Liver (tissue), 9 donors: ENCODE data around the gene MINAR2. TPM values are rescaled to one million over a fixed set of nuclear protein-coding genes. Genes with fewer than 3 reads are reported as not detected.

Experiments used
- DNase-seq: peaks from one replicate; pipeline ENCODE4 v3.0.0-alpha.2; 2017; ENCODE audit warnings: low spot score
- H3K27ac ChIP-seq, 2 donors: one replicate each; pipeline ENCODE4 v1.7.0; 2013; ENCODE audit warnings: inconsistent platforms in 2 of 2, low read length in 2 of 2, control low read depth in 1 of 2, low read depth in 1 of 2, mild to moderate bottlenecking in 1 of 2
- H3K27me3 ChIP-seq, 4 donors: one replicate each; pipeline versions ENCODE4 v1.6.1 to v1.7.0; 2013; ENCODE audit warnings: low read length in 3 of 4, inconsistent platforms in 1 of 4, mild to moderate bottlenecking in 1 of 4, moderate library complexity in 1 of 4; ENCODE audit not compliant: control insufficient read depth in 4 of 4, insufficient read depth in 4 of 4
- H3K36me3 ChIP-seq, 4 donors: one replicate each; pipeline versions ENCODE4 v1.6.1 to v1.7.0; 2013; ENCODE audit warnings: low read length in 3 of 4, mild to moderate bottlenecking in 3 of 4, low read depth in 1 of 4, moderate library complexity in 1 of 4; ENCODE audit not compliant: control insufficient read depth in 4 of 4, insufficient read depth in 3 of 4
- H3K4me1 ChIP-seq, 4 donors: one replicate each; pipeline versions ENCODE4 v1.6.1 to v1.7.0; 2013; ENCODE audit warnings: low read length in 3 of 4, mild to moderate bottlenecking in 3 of 4, moderate library complexity in 1 of 4; ENCODE audit not compliant: control insufficient read depth in 4 of 4, insufficient read depth in 4 of 4
- H3K4me3 ChIP-seq, 3 donors: one replicate each; pipeline versions ENCODE4 v1.6.1 to v1.7.0; 2013; ENCODE audit warnings: low read length in 3 of 3, control low read depth in 1 of 3, low read depth in 1 of 3, mild to moderate bottlenecking in 1 of 3
- H3K9ac ChIP-seq, 2 donors: one replicate each; pipeline ENCODE4 v1.7.0; 2013; ENCODE audit warnings: low read length in 2 of 2, mild to moderate bottlenecking in 2 of 2, moderate library complexity in 2 of 2, control low read depth in 1 of 2, low read depth in 1 of 2
- H3K9me3 ChIP-seq, 4 donors: one replicate each; pipeline versions ENCODE4 v1.6.1 to v1.7.0; 2013; ENCODE audit warnings: low read length in 3 of 4; ENCODE audit not compliant: control insufficient read depth in 4 of 4
- CTCF ChIP-seq: fragments of 150-350 bp; IDR thresholded peaks from 2 replicates; pipeline ENCODE4 v1.5.1; 2017; ENCODE audit warnings: improper control_type of control experiment, low read depth, low read length; ENCODE audit not compliant: missing input control
- EGR1 ChIP-seq, 2 donors: IDR thresholded peaks; 2 replicates each; pipeline ENCODE4 v1.6.1; 2016 to 2018; ENCODE audit warnings: antibody characterized with exemption in 2 of 2, low read depth in 2 of 2
- FOXA1 ChIP-seq: IDR thresholded peaks from 2 replicates; pipeline ENCODE4 v1.6.1; 2016; ENCODE audit warnings: antibody characterized with exemption
- FOXA2 ChIP-seq: IDR thresholded peaks from 2 replicates; pipeline ENCODE4 v1.6.1; 2016; ENCODE audit warnings: antibody characterized with exemption
- GABPA ChIP-seq, 2 donors: IDR thresholded peaks in 1 of 2; conservative IDR thresholded peaks in 1 of 2; 2 replicates each; pipeline ENCODE4 v1.6.1; 2016; ENCODE audit warnings: antibody characterized with exemption in 2 of 2, mild to moderate bottlenecking in 1 of 2, moderate library complexity in 1 of 2
- HNF4A ChIP-seq, 2 donors: conservative IDR thresholded peaks; 2 replicates each; pipeline ENCODE4 v1.6.1; 2016; ENCODE audit warnings: antibody characterized with exemption in 2 of 2, mild to moderate bottlenecking in 2 of 2
- HNF4G ChIP-seq: IDR thresholded peaks from 2 replicates; pipeline ENCODE4 v1.6.1; 2016; ENCODE audit warnings: antibody characterized with exemption
- JUND ChIP-seq, 2 donors: IDR thresholded peaks; 2 replicates each; pipeline ENCODE4 v1.6.1; 2016; ENCODE audit warnings: antibody characterized with exemption in 2 of 2
- NR2F2 ChIP-seq: IDR thresholded peaks from 2 replicates; pipeline ENCODE4 v1.6.1; 2016; ENCODE audit warnings: antibody characterized with exemption
- RAD21 ChIP-seq, 2 donors: IDR thresholded peaks; 2 replicates each; pipeline ENCODE4 v1.6.1; 2016; ENCODE audit warnings: antibody characterized with exemption in 2 of 2, mild to moderate bottlenecking in 2 of 2
- REST ChIP-seq: IDR thresholded peaks from 2 replicates; pipeline ENCODE4 v1.6.1; 2016; ENCODE audit warnings: antibody characterized with exemption, mild to moderate bottlenecking
- RXRA ChIP-seq, 2 donors: IDR thresholded peaks; 2 replicates each; pipeline ENCODE4 v1.6.1; 2017 to 2018; ENCODE audit warnings: antibody characterized with exemption in 2 of 2, mild to moderate bottlenecking in 1 of 2
- SP1 ChIP-seq: IDR thresholded peaks from 2 replicates; pipeline ENCODE4 v1.6.1; 2018; ENCODE audit warnings: antibody characterized with exemption, mild to moderate bottlenecking
- TAF1 ChIP-seq: conservative IDR thresholded peaks from 2 replicates; pipeline ENCODE4 v1.6.1; 2016; ENCODE audit warnings: antibody characterized with exemption, mild to moderate bottlenecking
- YY1 ChIP-seq: IDR thresholded peaks from 2 replicates; pipeline ENCODE4 v1.6.1; 2016; ENCODE audit warnings: antibody characterized with exemption, mild to moderate bottlenecking
- ZBTB33 ChIP-seq: IDR thresholded peaks from 2 replicates; pipeline ENCODE4 v1.6.1; 2016; ENCODE audit warnings: antibody characterized with exemption
- WGBS: extraction: QIAGEN DNeasy Blood & Tissue Kit; methylation state at CpG from one replicate; pipeline ENCODE4 v1.1.7; 2013; 5-methylcytosine and 5-hydroxymethylcytosine counted together
- polyA plus RNA-seq, 2 donors: library from polyadenylated mRNA; stranded (reverse) in 1 of 2; unstranded in 1 of 2; fragments of 200-250 nt in 1 of 2; fragments of >200 nt in 1 of 2; fragmentation: Nextera tagmentation in 1 of 2; extraction: Ambion mirVana in 1 of 2; gene quantifications; one replicate each; pipeline versions ENCODE4 v1.2.1 to v1.2.3, GENCODE V29; 2013 to 2015
- total RNA-seq, 2 donors: library from RNA; depleted of rRNA; stranded (reverse); fragments of >200 nt; gene quantifications; one replicate each; pipeline ENCODE4 v1.2.3, GENCODE V29; 2014
- TF ChIP-seq, protein P1 (sequence below): IDR thresholded peaks from 2 replicates; pipeline ENCODE4 v1.6.1; 2016; ENCODE audit warnings: antibody characterized with exemption
- TF ChIP-seq, protein P2 (sequence below): IDR thresholded peaks from 2 replicates; pipeline ENCODE4 v1.6.1; 2016; ENCODE audit warnings: antibody characterized with exemption
- donor health status: healthy.
- donor health status: healthy.
- donor health status: healthy.
- donor health status: healthy.
- donor health status: healthy.

The MINAR2 gene
- total and polyA plus RNA-seq, 4 donors = not detected

GRCh38 chr5:129807162-129807814, 59.4 kb downstream of the MINAR2 start:
- no peak overlapping the region for H3K27ac ChIP-seq
- no peaks in the 10 kb centered on the region for H3K27me3 ChIP-seq
- H3K9me3 ChIP-seq = no peaks in the 10 kb centered on the region
- WGBS = 48% methylated on average over 3 of the region's 3 CpGs
- H3K4me1 ChIP-seq = no peaks in the 10 kb centered on the region
- H3K4me3 ChIP-seq = no peak overlapping the region
- H3K36me3 ChIP-seq = no peaks in the 10 kb centered on the region
- no peak for TF ChIP-seq HNF4G
- TF ChIP-seq CTCF = no peak
- TF ChIP-seq ZBTB33 = no peak
- TF ChIP-seq JUND (IDR thresholded peaks at IDR 0.05) = no peak
- TF ChIP-seq SP1 = no peak
- TF ChIP-seq TAF1 = no peak
- TF ChIP-seq, protein P1, sequence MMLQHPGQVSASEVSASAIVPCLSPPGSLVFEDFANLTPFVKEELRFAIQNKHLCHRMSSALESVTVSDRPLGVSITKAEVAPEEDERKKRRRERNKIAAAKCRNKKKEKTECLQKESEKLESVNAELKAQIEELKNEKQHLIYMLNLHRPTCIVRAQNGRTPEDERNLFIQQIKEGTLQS = no peak
- no peak for TF ChIP-seq REST
- TF ChIP-seq NR2F2 = no peak
- no peak for TF ChIP-seq FOXA1
- no peak for TF ChIP-seq EGR1 (IDR thresholded peaks at IDR 0.05; ENCODE audit: low read depth in 2 of 2)
- TF ChIP-seq, protein P2, sequence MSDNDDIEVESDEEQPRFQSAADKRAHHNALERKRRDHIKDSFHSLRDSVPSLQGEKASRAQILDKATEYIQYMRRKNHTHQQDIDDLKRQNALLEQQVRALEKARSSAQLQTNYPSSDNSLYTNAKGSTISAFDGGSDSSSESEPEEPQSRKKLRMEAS = no peak
- TF ChIP-seq YY1 = no peak
- TF ChIP-seq GABPA (IDR thresholded peaks at IDR 0.05 in 1 of 2, conservative IDR thresholded peaks at IDR 0.05 in 1 of 2) = no peak
- TF ChIP-seq RAD21 (IDR thresholded peaks at IDR 0.05) = no peak
- no peak for TF ChIP-seq RXRA (IDR thresholded peaks at IDR 0.05)
- TF ChIP-seq HNF4A (conservative IDR thresholded peaks at IDR 0.05) = no peak
- no peak for TF ChIP-seq FOXA2
- DNase-seq = no peak
- H3K9ac ChIP-seq = no peak overlapping the region

Other genes with a start within 250 kb of the MINAR2 start
- 1 to 10 TPM; 2.3 to 7.7 TPM for gene CHSY3, start 156.4 kb downstream of the MINAR2 start, total RNA-seq
- gene CHSY3, start 156.4 kb downstream of the MINAR2 start, polyA plus RNA-seq = 1 to 10 TPM in 1 of 2 donors, under 1 TPM in 1; 0.40 to 2.0 TPM